T47D (cell line): Measurements from ENCODE around the gene GLIS1.

Experiments used
- DNase-seq, 2 experiments: peaks; one replicate each; pipeline versions ENCODE4 v3.0.0 to v3.0.0-alpha.2; 2011 to 2012; ENCODE audit warnings: low read depth in 1 of 2, low spot score in 1 of 2
- JUND ChIP-seq: IDR thresholded peaks from 2 replicates; pipeline ENCODE4 v1.6.1; 2012; ENCODE audit warnings: low read depth
- in situ Hi-C: cut with HindIII; loops from 2 replicates; pipeline ENCODE4 v1.10.0; 2016; ENCODE audit warnings: low sequenced_read_pairs, low pct_unique_long_range_greater_than_20kb

The GLIS1 gene

DNA sequence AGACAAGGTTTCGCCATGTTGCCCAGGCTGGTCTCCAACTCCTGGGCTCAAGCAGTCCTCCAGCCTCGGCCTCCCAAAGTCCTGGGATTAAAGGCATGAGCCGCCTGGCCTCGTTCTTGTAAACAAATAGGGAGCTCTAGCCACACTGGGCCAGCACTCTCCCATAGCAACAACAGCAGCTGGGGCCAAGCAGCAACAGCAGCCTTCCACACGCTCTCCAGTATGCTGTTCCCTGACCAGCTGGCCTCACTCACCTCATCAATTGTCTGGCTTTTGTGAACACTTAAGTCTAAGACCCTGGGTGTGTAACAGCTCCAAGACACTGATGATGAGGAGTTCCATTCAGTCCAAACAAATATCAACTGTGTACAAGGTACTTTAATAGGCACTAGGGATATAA lies 16.9 kb upstream of the GLIS1 start:
- in situ Hi-C loops: no loop called here
- no peak for TF ChIP-seq JUND
- no peak for DNase-seq

DNA sequence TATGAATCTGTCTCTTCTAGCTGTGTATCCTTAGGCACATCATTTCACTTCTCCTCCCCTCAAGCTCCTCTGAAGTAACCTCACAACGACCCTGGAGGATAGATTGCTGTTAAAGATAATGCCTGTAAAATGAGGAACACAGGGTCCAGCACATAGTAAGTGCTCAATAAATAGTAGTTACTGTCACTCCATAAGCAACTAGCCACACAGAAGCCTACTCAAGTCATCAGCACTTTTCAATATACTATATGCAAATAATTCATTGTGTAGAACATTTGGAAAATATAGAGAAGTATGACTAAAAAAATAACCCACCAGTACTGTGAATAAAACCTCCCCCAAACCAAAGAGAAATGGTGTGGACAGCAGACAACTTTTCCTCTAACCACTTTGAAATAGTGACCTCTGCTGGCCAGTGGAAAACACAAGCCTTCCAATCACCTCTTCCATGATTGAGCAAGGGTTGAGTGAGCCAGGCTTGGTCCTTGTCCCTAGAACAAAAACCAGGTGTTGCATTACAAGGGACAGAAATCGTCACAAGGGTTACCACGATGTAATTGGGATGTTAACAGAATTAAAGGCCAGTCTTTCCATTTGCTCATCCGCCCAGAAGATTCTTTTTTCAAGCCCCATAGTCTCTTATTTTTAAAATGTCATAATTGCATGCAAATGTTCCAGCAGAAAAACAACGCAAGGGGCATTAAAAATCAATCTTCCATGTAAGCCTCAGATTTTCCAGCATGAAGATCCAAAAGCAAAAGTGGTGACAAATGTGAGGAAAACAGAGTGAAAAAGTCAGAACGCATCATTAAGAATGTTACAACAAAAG lies 15.7 kb upstream of the GLIS1 start:
- in situ Hi-C loops: no loop called here
- TF ChIP-seq JUND: no peak
- peak in 1 of 2 experiments; percentile 57 for DNase-seq

DNA sequence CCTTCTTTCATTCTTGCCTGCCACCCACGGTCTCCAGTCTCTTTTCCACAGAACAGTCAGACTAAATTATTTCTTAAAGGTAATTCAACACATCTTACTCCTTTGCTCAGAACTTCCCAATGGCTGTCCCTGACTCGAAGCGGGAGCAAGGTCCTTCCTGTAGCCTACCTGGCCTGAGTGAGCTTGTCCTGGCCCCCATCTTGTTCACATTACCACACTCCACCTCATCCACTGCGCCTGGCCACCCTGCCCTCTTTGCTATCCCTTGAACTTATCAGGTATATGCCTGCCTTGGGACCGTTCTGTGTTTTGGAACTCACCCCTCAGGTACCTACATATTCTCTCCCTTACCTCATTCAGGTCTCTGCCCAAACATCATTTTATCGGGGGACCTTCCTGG lies 13.3 kb upstream of the GLIS1 start:
- TF ChIP-seq JUND: no peak
- in situ Hi-C loops: no loop called here
- DNase-seq: no peak

DNA sequence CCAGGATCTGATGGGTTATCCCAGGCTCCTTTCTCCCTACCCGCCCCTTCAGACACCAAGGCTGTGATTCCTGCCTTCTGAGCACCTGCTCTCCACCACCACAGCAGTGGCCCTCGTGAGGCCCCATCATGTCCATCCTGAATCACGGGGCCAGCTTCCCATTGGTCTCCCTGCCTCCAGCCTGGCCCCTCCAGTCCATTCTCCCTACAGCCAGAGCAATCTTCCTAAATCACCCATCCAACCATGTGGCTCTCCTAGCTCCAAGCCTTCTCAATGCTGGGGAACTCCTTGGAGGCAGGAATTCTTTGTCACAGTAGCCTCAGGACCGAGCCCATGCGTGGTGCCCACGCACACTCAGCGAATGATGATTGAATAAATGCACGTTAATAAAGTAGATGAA lies 8.9 kb upstream of the GLIS1 start:
- no peak for DNase-seq
- no peak for TF ChIP-seq JUND
- in situ Hi-C loops: no loop called here

DNA sequence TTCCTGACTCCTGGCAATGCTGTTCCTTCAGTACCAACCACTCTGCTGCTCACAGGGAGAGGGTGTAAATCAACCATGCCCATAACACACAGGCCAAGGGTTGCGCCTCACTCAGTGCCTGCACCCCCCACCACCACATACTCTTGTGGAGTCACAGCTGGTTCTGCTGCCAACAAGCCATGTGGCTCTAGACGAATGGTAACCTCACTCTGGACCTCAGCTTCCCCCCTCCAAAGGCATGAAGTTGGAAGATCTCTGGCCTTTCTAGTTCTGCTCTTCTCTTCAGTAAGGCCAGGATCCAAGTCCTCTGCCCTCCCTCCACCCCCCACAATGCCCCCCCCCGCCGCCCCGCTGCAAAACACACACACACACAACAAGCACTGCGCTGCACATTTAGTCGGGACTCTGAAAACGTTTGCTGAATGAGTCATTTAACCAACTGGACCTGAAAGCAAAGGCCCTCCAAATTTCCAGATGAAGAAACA lies 1.7 kb upstream of the GLIS1 start:
- in situ Hi-C loops: no loop called here
- DNase-seq: no peak
- TF ChIP-seq JUND: no peak

DNA sequence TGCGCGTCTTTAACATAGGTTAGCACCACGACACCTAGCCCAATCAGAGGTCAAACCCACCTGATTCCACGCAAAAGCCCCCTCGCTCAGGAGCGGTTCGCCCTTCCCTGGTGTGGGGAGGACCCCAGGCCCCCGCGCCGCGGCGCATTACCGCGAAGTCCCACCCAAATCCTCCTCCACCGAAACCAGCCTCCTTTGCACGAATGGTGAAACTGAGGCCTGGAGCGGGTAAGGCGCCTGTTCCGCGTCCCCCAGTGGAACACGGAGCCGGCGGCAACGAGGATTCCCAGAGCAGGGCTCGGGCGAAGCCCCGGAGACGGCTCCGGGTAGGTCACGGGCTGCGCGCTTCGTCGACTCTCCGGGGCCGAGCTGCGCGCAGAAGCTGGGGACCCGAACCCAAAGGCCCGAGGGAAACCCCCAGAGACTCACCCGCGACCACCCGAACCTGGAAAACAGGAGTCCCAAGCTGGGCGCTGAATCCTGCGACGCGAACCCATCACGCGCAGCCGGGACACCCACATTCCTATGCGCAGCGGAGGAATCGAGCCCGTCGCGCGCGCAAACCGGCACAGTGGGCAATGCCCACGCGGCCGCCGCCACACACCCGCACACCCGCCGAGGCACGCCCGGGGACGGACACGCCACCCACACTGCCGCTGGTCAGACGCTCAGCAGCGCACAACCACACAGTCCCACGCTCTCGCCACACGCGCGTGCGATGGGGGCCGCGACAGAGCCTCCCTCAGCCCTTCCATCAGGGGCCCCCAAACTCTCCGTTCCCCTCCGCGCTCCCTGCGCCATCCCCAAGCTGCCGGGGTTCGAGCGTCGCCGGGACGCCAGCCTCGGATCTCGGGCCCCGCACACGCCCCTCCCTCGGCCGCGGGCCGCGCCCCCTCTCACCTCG lies 507 bp downstream of the GLIS1 start:
- in situ Hi-C loops: no loop called here
- TF ChIP-seq JUND: no peak
- DNase-seq: no peak

DNA sequence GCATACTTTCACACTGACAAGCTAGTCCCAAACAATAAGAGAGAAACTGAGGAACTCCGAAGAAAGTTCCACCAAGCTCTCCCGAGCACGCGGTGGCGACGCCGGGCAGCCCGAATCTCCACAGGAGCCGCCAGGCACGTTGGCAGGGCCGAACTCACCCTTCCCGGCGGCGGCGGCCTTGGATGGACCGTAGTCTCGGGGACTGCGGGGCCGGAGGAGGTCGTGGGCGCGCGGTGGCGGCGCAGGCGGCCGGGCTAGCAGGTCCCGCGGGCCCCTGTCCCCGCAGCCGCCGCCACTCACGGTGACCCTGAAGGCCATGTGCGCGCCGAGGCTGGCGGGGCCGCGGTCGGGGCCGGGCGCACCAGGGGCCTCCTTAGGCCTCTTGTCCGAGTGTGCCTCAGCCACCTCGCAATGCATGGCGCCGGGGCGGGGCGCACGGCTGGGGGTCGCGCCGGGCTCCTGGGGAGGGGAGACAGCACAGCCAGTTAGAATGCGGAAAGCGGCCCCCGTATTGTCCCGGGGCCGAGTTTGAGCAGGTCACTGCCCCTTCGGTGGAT lies 1.2 kb downstream of the GLIS1 start:
- no peak for TF ChIP-seq JUND
- in situ Hi-C loops: no loop called here
- no peak for DNase-seq

DNA sequence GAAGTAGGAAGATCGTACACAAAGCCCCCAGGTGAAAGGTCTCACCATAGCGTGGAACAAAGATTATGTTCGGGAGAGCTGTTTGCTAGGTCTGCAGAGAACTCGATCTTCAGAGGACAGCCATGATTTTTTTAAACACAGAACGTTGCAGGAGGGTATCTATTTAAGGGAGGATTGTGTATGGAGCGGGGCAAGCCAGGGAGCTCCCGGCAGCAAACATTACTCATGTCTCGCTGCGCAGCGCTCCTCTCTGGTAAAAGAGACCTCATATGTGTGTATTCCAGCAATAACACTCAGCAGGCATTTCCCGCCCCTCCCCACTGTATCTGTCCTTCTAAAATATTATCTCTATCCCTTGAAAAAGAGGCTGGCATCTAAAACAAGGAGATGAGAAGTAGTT lies 2.7 kb downstream of the GLIS1 start:
- TF ChIP-seq JUND: no peak
- in situ Hi-C loops: no loop called here
- no peak for DNase-seq

DNA sequence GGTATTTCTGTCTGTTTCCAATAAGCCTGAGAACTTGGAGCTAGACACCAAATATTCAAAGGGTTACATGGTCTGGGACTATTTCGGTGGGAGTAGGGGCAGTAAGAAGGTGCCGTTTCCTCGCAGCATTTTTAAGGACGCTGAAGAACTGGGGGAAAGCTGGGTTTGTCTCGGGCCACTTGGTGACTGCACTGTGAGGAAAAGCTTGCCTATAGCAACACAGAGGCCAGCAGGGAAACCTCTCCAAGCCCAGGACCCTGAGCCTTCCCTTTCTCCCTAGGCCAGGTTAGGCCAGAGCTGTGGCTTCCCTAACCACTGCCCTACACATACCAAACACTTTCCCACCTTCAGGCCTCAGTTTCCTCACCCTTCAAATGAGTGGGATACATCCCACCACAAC lies 3.3 kb downstream of the GLIS1 start:
- no peak for TF ChIP-seq JUND
- in situ Hi-C loops: no loop called here
- DNase-seq: no peak

DNA sequence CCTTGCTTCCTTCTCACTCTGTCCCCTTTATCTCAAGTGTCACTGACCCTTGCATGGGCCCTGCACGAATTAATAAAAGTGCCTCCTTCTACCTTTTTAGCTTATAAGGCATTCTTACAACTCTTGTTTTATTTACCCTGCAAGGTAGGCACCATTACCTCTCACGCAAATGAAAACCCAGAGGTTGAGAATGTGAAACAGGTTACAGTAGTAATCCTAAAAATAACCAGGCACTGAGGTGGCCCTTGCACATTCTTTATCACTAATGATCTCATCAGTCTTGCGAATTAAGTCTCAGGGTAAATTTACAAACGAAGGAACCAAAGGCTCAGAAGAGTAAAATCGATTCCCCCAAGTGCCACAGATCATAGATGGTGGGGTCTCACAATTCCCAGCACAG lies 3.7 kb downstream of the GLIS1 start:
- DNase-seq: no peak
- TF ChIP-seq JUND: no peak
- in situ Hi-C loops: no loop called here

DNA sequence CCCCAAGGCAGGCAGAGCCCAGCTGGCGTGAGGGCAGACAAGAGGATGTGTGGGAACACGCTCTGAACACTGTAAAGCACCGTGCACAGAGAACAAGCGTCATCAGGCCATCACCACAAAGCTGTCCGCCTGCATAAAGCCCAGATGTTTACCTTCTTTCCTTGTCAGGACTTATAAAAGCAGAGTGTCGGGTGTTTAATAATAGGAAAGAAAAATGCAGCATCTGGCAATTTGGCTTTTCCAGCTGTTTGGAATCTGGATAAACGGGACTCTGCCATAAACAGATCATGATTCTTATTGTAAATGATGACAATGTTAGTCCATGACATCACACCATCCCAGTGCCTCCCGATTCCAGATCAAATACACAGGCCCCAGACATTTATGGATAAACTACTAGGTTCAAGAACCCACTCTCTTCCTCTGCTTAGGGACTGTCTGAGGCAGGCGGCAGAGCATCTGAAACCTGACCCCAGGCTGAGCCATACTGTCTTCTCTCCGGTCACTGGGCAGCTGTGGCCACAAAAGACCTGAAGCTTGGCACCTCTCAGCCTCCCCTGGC lies 4.2 kb downstream of the GLIS1 start:
- in situ Hi-C loops: no loop called here
- no peak for DNase-seq
- no peak for TF ChIP-seq JUND

DNA sequence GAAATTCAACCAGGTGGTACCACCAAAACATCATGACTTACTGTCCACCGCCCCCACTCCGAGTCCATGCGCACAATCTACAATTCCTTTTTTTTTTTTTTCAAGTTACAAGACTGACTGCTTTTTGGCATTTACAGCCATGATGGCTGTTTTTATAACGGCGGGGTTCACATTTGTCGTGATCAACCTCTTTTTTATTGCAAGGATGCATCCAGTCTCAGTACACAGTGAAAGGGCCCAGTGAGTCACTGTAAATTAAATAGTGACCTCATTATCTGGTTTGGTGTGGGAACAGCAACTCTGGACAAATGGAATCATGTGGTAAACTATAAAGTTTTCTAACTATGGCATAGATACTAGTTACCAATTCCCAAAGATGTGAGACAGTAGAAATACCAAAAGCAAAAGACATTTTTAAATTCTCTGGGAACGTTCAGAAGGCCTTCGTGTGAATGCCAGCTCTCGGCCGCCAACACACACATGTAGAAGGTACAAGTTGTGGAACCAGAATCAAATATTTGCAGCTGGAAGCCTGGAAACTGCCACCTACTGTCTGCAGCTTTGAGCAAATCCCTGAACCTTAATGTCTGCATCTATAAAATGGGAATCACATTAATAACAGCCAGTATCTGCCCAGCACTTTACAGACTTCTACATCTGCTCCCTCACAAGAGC lies 4.9 kb downstream of the GLIS1 start:
- in situ Hi-C loops: no loop called here
- DNase-seq: no peak

More for the DNA sequence above, 4.9 kb downstream of the GLIS1 start:
- TF ChIP-seq JUND: no peak
